ENCODE results near the gene RTRAF.
A peak's percentile ranks its signal among the peaks of the same experiment; 100 is the strongest.

RTRAF gene

DNA sequence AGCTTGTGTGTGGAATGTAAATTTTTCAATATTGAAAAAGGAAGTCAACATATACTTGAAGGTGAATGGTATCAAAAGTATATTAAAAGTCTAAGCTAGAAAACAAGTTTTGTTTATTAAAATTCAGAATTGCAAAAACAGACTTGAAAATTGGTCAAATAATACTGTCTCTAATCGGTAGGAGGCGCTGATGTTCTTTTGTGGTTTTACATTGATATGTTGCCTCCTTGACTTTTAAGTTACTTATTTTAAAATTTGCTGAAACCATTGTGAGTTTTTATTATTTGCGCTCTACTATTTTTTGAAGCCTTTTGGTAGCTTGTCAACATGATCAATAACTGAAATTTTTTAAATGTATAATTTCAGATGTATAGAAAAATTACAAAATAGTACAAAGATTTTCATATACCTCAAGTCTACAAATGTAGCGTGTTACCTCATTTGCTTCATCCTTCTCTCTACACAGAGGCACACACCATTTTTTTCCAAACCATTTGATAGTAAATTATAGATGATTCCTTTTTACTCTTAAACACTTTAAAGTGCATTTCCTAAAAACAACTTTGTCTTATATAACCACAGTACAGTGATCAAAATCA lies 6.9 kb downstream of the RTRAF start:
- DNase-seq, result no peak

DNA sequence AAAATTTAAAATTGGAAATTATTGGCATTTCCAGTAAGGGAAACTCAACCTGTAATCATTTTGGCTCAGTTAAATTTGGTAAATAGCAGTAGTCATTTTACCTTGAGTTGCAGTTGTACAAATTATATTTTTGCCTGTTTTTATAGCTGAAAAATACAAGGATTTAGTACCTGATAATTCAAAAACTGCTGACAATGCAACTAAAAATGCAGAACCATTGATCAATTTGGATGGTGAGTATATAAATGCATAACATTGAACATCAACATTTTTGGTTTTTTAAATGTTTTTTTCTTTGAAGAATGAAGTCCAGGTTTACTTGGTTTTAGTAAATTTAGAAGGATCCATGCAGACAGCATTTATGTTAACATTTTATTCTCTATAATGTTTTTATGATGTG lies 9.0 kb downstream of the RTRAF start:
- DNase-seq, result no peak

DNA sequence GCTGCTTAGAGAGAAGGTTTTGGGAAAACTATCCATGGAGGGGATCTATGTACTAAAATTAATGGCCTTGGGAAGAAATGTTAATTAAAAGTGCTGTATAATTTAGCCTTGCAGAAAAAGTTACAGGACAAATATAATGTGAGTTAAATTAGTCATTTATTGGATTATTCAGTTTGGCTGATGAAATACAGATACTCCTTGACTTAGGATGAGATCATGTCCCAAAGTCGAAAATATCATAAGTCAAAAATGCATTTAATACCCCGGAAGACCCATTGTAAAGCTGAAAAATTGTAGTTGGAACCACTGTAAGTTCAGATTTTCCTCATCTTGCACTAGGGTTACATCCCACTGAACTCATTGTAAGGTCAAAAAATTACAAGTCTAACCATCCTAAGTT lies 9.7 kb downstream of the RTRAF start:
- DNase-seq, result no peak

DNA sequence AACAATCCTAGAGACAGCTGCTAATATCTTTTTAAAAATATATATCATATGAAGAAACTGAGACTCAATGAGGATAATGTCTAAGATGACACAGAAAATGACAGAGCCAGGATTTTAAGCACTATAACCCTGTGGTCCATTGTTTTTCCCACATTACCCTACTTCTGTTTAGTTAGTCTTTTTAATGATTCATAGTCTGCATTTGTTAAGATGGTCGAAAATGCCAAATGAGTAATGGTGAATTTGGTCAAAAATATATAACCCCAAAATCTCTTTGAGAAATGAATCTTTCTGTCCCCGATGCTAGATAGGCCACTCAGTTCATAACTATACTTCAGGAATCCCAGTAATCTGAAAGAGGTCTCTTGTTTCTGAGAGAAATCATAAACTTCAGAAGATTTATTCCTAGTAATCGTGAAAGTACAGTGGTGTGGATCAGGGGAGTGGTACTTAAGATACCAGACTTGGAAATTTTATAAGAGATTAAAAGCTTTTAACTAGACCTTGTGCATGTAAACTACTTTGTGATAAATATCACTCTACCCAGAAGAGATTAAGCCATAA lies 10.8 kb downstream of the RTRAF start:
- DNase-seq, result no peak

DNA sequence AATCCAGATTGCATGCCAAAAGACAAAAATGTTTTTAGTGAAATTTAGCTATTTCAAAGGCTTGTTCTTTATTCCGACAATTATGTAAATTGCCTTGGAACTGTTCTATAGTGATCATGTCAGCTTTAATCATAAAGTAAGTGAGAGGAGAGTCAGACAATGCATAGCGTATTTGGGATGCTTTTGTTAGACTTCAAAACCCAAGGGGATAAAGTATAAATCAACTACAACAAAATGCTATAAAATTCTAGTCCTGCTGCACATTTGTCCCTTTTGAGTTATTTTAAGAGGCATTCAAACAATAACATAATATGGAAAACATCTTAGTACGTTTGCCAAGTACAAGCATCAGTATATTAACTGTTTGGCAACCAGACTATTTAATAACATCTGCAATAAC lies 11.3 kb downstream of the RTRAF start:
- no peak for DNase-seq

DNA sequence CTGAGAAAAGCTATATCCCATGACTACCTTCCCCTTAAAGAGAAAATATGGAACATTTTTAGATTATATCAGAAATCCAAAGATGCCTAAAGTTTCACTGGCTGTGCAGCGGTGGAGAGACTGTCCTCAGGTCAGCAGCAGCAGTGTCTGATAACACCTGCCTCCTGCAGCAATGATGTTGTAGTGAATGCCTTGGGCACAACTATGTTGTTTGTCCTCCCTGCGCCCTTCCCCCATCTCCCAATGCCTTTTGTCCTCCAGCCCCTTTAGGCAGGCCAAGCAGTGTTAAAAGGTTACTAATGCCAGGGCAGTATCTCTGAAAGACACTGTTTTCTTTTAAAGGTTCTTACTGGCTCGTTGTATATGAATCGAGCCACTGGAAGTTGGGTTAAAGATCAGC lies 13.2 kb downstream of the RTRAF start:
- DNase-seq, result no peak

DNA sequence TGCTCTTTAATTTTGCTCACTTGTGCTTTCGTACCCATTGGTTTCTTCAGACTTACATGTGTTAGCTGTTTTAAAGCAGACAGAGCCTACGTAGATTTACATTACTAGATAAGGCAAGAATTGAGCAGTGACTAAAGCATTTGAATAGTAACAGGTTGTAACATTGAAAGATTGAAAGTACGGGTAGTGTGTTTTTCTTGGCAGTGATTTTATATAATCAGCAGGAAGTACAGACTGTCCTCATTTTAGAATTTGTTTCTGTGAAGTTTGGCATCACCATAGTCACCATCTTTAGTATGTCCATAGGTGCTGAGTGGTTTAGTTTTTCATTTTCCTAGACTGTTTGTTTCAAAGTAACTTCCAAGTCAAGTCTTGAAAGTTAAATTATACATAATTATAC lies 14.0 kb downstream of the RTRAF start:
- no peak for DNase-seq

DNA sequence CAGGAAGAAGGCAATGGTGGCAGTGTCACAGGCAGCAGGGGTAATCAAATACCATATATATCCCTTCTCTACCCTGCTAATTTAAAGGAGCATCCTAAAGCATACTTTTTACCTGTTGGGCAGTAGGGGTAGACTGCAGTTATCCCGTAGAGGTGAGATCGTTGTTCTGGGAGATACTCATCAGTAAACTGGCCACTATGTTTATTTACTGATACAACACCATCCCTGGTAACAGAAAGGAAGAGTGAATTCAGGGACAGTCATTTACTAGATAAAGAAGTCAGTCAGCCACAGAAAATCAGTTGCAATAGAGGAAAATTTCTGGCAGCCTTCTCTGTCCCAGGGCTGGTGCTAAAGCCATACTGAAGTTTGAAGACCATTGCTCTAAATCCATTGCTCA lies 16.3 kb downstream of the RTRAF start:
- DNase-seq, result no peak

DNA sequence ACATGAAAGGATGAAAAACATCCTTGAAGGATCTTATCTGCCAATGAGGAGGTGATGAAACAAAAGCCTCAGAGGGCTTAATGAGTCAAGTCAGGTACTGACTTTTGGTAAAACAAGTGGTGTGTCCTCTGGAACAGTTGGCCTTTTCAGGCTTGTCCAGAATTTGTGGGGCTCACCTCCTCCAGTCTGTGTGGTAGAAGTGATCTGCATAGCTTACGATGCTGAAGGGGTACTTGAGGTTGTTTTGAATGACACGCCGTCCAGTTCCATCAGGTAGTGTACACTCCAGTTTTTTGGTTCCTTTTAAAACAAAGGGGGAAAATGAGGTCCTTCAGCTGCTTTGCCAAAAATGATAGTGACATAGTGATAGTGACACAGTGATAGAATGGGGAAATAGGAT lies 17.0 kb downstream of the RTRAF start:
- no peak for DNase-seq

DNA sequence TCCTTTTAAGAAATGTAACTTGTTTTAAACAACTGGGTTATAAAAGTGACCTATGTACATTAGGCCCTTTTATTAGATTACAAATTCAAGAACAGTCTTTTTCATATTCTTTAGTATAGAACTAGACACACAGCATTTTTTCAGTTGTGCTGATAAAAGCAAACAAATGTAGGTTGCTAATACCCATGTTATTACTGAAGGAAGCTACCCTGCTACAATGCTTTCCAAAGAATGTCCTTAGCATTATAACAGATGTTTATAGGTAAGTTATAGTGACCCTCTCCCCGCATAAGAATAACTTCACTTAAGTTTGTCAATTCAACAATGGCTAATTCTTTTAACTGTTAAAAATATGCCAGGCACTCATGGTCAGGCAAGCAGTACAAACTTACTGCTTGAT lies 17.9 kb downstream of the RTRAF start:
- no peak for DNase-seq

DNA sequence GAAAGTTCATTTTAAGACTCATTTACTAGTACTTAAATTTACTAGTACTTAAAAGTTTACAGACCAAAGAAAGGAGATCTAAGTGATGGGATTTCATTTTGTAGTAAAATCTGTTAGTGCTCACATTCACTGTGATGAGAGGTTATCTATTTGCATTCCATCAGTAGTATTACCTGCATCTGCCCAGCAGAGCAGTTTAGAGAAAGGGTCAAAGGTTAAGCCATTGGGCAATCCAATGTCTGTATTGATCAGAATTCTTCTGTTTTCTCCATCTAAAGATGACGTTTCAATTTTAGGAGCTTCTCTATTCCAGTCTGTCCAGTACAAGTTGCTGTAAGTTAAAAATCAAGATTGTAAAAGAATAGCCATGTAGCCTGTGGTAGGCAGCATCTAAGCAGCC lies 18.3 kb downstream of the RTRAF start:
- no peak for DNase-seq

DNA sequence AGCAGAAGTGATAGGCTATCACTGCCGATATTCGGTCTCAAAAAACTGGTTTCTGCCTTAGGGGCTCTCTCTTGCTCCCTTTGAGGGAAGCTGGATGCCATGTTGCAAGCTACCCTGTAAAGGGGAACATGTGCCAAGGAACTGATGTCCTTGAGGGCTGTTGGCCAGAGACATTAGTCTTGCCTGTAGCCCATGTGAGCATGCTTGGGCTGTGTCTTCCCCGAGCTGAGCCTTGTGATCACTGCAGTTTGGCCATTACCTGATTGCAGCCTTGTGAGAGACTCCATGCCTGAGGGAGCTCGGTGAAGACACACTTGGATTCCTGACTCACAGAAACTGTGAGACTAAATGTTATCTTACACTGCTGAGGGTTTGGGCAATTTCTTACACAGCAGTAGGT lies 18.8 kb downstream of the RTRAF start:
- no peak for DNase-seq

DNA sequence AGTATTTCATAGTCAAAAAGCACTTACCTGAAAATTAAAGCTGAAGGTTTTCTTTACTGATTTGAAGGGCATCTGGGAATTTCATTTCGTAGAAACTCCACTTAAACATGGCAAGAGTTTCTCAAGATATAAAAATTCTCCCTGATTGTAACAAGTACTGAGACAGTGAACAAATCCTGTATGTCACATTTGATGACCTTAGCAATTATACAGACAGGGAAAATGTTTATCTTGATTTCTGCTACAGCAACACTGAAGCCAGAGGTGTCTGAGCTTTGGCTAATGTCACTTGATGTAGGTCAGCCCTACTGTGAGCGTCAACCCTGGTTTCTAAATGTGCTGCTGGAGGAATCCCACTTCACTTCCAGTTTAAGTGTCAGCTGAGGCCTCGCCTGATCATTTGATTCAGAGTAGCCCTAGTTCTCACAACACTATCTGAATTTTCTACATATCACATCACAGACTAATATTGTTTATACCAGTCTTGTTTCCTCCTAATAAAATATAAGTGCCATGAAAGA lies 20.9 kb downstream of the RTRAF start:
- no peak for DNase-seq

DNA sequence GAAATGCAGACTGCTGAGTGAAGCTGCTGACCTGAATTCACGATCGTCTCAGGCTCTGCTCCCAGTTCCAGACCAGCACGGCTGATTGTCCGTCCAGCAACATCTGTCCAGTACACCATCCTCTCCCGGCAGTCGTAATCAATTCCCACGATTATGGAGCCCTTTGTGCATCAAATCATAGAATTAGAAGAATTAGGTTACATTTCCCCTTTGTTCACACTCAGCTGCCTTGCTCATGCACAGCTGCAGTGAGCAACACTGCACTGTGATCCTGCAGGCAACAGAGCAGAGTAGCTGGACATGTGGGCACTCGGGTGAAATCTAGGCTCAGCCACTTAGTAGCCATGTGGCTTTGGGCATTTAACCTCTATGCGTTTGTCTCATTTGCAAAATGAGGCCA lies 22.2 kb downstream of the RTRAF start:
- no peak for DNase-seq

DNA sequence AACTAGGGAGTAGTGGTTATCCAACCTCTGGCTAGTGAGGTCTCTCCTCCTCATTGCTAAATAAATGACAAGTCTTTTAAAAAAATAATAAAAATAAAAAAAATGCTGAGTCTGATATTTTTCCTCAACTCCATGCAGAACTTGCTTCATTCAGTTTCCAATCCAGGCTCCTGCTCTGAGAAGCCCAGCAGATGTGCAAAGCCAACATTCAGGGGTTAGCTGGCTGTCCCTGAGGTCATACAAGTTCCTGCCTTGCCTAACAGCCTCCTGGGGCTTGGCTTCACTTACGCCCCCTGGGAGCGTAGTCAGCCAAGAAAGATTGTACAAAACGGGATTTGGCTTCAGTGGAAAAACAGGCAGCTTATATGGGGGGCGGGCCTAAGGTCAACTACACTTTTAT lies 23.3 kb downstream of the RTRAF start:
- DNase-seq, result peak; percentile 17

DNA sequence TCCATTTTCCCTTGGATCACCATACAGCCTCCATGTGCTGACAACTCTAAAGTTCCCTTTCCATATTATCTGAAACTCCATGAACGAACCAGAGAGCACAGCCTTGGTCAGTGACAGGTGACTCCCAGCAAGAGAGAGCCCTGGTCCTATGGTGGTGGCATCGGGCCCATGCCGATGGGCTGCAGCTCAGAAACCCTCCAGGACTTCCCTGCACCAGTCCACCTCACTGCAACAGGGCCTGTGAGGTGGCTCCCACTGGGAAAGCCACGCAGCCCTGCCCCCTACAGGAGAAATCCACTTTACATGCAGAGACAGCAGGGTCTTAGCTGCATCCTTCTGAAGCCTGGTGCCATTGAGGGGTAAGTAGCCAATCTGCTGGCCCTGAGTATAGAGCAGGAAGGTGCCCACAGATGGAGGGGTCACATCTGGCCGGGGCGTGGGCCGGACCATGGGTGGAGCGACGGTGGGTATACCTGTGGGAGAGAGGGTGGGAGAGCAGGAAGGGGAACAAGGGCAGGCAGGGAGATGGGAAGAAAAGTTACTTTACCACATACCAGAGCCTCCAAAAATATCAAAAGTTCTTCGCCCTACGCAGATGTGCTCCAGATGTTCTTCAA lies 24.7 kb downstream of the RTRAF start:
- no peak for DNase-seq

DNA sequence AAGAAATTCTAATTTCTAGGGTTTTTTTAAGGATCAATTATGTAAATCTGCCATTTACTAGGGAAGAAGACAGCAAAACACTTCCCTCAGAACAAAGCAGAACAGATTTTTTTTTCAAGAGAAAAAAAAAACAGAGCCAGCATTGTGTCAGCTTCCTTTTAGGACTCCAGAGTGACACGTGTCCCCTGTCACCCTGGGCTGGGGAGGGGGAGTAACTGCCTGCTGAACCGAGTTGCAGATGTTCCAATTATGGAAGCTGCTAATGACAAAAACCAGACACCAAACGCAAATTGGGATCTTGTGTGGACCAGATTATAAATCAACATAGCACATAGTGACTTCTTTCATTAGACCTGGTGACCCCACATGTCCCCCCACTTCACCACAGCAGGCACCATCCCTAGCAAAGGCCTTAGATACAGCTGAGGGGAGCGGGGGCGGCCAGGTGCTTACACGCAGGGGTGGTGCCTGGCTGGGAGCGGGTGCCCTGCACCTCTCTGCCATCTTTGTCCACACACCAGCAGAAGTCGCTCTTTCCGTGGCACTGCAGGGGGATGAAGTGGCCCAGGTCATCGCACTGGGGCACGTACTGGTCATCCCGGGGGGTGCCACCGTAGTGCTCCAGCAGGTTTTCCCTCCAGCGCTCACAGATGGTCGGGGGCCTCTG lies 25.4 kb downstream of the RTRAF start:
- no peak for DNase-seq

DNA sequence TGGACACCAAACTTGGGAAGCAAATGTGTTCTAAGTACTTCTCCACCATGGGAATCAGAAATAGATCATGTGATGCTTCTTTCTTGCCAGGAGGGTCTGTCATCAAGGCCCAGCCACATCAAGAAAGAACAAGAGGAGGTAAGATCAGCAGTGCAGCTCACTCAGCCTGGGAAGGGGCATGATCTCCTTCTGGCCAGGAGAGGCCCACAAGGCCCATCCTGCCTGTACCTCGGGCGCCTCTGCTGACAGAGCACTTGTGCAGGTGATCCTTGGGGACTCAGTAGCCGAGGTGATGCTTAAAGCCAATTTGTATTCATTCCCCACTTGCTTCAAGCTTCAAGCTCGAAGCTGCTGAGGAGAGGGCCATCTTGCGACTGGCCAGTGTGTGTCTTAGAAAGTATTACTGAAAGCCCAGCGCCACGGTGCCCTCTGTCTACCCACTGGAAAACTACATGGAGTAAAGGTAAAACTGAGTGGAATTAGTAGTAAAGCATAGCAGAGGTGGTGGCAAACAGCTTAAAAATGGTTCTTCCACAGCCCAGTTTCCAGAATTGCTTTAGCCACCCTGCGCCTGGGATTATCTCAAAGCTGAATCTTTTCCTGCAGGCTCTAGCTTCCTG lies 26.2 kb downstream of the RTRAF start:
- DNase-seq, result no peak

DNA sequence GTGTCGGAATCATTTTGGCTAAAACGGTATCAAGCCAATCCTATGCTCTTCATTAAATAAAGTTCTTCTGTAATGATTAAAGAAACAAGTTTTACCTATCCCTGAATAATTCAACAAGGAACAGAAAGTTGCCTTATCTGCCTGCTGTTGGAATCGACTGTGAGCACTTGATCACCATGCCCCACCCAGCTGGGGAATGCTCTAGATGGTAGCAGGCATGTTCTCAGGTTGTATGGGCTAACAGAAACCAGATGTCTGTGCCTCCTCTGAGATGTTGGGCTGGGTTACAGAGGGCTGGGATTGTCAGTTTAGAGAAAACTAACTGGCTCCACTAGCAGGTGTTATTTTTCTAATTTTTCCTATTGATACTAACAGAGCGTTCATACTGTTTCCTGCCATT lies 28.9 kb downstream of the RTRAF start:
- no peak for DNase-seq

DNA sequence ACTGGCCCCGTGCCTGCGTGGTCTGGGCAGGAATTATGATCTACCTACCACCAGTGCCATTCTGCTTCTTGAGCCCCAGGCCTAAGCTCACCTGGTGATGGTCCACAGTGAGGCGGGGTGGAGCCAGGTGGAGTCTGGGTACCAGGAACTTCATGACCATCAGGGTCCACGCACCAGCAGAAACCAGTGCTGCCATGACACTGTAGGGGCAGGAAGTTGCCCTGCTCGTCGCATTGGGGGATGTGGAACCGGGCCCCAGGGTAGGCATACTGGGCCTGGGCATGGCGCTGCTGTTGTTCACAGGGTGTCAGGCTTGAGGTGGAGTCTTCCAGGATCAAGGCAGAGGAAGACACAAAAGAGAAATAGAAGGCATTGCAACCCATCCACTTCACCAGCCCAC lies 29.6 kb downstream of the RTRAF start:
- DNase-seq, result no peak

DNA sequence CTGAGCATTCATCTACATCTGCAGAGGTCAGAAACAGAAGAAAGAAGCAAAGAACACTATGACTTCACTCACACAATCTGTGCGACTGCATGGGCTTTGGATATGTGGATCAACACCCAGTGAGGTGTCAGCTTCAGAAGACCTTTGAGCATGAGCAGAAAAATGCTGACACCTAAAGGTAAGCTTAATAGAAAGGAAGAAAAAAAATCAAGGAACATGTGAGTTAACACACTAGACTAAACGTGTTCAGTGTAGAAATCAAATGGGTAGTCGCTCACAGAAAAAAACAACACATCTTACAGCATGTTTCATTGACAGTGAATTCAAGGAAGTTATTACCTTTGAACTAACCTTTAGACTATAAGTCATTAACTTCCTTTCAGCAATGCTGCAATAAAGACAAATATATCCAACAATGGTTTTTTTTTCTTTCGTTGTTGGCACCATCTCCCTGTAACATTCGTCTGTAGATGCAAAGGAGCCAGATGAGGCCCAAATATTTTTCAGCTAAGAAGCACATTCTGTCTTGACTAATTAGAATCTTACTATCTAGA lies 30.9 kb downstream of the RTRAF start:
- DNase-seq, result no peak

DNA sequence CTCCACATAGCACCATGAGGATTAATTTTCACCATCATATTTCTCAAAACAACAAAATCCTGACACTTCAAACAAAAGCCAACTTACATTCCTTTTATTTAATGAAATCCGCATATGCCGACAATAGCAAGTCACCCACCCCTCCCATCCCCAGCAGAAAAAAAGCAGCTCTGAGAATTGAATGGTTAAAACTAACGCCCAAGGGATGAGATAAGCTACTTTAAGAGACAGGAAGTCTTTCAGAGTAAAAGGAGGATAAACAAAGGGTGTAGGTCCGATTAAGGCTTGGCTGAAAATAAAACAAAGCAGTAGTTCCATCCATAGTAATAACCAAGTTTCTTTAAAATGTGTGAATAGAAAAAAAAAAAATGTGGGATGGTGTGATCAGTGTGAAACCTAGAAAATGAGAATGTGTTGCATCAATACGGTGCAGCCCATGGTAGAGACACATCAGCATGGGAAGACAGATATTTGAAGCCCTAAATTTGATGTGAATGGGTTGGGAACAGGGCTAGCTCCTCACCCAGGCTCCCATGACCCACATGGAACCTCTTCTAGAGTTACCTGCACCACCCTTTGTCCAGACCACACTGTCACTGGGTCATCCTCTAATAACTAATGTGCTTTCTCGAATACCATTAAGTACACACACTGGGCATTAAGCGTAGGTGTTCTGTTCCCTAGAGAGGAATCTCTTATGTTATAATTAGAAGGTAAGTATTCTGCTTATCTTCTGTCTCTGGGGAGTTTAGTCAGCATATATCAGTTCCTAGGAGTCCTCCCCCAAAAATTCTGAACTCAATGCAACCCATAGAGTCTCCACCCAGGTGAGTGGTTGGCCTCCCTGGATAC lies 31.7 kb downstream of the RTRAF start:
- DNase-seq, result no peak

All from NCI-H2171 (cell line).